Adrenal gland (tissue), 5 donors: ENCODE data around the gene PBLD.

Experiments used
- CTCF ChIP-seq, 6 experiments: fragments of 450-650 bp in 4 of 6; fragments of 200-600 bp in 2 of 6; sonication (generic) in 1 of 6; IDR thresholded peaks; 1 replicate in 5 of 6; 2 replicates in 1 of 6; pipeline versions ENCODE4 v1.5.1 to v1.8.0; 2016 to 2021; ENCODE audit warnings: antibody characterized with exemption in 6 of 6, mild to moderate bottlenecking in 2 of 6, moderate library complexity in 1 of 6
- POLR2A ChIP-seq, 2 donors: fragments of 450-650 bp; IDR thresholded peaks; one replicate each; pipeline ENCODE4 v1.6.1; 2017; ENCODE audit warnings: antibody characterized with exemption in 2 of 2, mild to moderate bottlenecking in 2 of 2, moderate library complexity in 1 of 2
- donor health status: DM: no; HTN: no; CAD: no.

GRCh38 chr10:68301301-68301700 is 31.4 kb downstream of the PBLD start:
- no peak for TF ChIP-seq CTCF (IDR thresholded peaks at IDR 0.05)
- TF ChIP-seq POLR2A (IDR thresholded peaks at IDR 0.05): no peak
